AG04450 (cell line): Measurements from ENCODE around the gene SEMA6A. TPM values are rescaled to one million over a fixed set of nuclear protein-coding genes. Genes with fewer than 3 reads are reported as not detected.

Experiments
- CTCF ChIA-PET: fragments of 300-600, 350-600 bp; formaldehyde crosslinking; extraction: SDS; loops from one replicate; lab custom pipeline; 2022; ENCODE audit warnings: antibody characterized with exemption, inconsistent platforms; lab: Charles Lee
- POLR2A ChIA-PET: fragments of 350-600 bp; formaldehyde crosslinking; extraction: SDS; loops from one replicate; lab custom pipeline; 2021; ENCODE audit warnings: antibody characterized with exemption, inconsistent platforms; lab: Yijun Ruan, JAX
- DNase-seq: peaks from one replicate; pipeline ENCODE4 v3.0.0-alpha.2; 2011; ENCODE audit warnings: low read depth, low spot score
- H3K27ac ChIP-seq: one replicate; pipeline ENCODE4 v1.5.1; 2012; ENCODE audit warnings: low read depth, low read length, control low read depth
- H3K27me3 ChIP-seq: one replicate; pipeline ENCODE4 v1.6.0; 2012; ENCODE audit warnings: low read length; ENCODE audit not compliant: control insufficient read depth, insufficient read depth
- H3K4me3 ChIP-seq: 2 replicates; pipeline ENCODE4 v1.5.1; 2011; ENCODE audit warnings: mild to moderate bottlenecking, low read depth, low read length, control low read depth
- H3K9me3 ChIP-seq: 2 replicates; pipeline ENCODE4 v1.5.1; 2012; ENCODE audit warnings: low read length; ENCODE audit not compliant: control insufficient read depth, insufficient read depth
- polyA plus RNA-seq: library from polyadenylated mRNA; depleted of rRNA; stranded (reverse); fragments of >200 nt; gene quantifications from 2 replicates; pipeline ENCODE4 v1.2.3, GENCODE V29; 2011
- TF ChIP-seq, protein P1 (sequence below): IDR thresholded peaks from 2 replicates; pipeline ENCODE4 v1.5.1; 2011; ENCODE audit warnings: low read depth, low read length, control low read depth, inconsistent platforms

SEMA6A gene
- polyA plus RNA-seq, 1 experiment, result 0.17 TPM

DNA sequence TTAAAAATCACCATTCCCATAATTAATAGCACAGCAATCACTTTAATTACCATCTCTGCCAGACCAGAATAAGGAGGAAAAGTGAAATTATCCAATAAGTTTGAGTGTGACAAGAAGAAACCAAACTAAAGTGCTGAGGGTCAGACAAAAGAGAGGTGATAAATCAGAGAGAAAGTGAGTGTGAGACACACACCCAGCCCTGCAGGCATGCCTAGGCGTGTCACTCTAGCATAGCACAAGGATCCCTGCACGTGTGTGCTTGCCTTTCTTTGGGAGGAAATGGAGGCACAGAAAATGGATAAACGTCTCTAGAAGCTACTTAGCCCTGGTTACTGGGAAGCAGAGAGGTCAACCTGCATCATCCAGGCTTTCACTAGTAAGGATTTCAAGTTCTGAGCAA, 56.2 kb downstream of the SEMA6A start:
- ChIA-PET CTCF (no interaction called here), POLR2A (no interaction called here)
- no peak for DNase-seq
- no peak overlapping the region for H3K4me3 ChIP-seq
- no peaks in the 10 kb centered on the region for H3K9me3 ChIP-seq
- no peaks in the 10 kb centered on the region for H3K27me3 ChIP-seq
- no peak overlapping the region for H3K27ac ChIP-seq
- TF ChIP-seq, protein P1, sequence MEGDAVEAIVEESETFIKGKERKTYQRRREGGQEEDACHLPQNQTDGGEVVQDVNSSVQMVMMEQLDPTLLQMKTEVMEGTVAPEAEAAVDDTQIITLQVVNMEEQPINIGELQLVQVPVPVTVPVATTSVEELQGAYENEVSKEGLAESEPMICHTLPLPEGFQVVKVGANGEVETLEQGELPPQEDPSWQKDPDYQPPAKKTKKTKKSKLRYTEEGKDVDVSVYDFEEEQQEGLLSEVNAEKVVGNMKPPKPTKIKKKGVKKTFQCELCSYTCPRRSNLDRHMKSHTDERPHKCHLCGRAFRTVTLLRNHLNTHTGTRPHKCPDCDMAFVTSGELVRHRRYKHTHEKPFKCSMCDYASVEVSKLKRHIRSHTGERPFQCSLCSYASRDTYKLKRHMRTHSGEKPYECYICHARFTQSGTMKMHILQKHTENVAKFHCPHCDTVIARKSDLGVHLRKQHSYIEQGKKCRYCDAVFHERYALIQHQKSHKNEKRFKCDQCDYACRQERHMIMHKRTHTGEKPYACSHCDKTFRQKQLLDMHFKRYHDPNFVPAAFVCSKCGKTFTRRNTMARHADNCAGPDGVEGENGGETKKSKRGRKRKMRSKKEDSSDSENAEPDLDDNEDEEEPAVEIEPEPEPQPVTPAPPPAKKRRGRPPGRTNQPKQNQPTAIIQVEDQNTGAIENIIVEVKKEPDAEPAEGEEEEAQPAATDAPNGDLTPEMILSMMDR, result no peak

DNA sequence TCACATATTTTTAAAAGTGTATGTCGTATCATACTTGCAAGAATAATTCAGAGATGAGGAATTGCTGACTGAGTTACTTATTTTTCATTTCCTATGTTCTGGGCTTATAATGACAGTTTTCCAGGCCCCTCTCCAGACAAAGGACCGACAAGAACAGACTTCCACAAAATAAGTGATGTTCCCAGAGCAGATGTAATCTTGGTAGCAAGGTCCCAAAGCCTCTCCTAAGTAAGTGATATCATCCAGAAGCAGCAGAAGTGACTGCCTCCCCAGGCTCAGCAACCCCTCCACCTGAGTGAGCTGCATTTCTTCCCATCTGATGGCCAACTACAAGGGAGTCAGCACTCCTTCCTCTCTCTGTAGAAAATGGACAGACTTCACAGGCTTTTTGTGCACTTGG, 57.1 kb downstream of the SEMA6A start:
- no peak overlapping the region for H3K4me3 ChIP-seq
- CTCF ChIA-PET, result no interaction called here
- H3K27ac ChIP-seq, result no peak overlapping the region
- H3K27me3 ChIP-seq, result no peaks in the 10 kb centered on the region
- POLR2A ChIA-PET, result no interaction called here
- DNase-seq, result no peak
- H3K9me3 ChIP-seq, result no peaks in the 10 kb centered on the region
- TF ChIP-seq, protein P1, result no peak

DNA sequence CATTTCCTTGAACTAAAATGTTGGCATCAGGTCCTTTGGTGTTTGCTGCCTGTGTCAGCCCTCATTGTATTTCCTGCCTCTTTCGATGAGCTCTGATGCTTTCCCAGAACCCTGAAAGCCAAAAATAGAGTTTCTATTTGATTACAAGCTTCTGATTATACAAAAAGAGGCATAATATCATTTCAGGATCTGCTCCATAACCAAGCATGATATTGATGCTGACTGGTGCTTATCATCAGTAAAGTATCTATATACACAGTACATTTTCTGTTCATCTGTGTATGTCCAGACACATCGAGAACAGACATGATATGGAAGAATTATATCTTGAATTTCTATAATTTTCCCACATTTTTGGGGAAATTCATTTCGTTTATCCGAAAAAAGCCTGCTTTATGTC, 58.6 kb downstream of the SEMA6A start:
- CTCF ChIA-PET, result no interaction called here
- DNase-seq, result no peak
- POLR2A ChIA-PET, result no interaction called here
- Histone ChIP-seq H3K9me3 (no peaks in the 10 kb centered on the region), H3K4me3 (no peak overlapping the region), H3K27me3 (no peaks in the 10 kb centered on the region), H3K27ac (no peak overlapping the region)
- TF ChIP-seq, protein P1, result no peak

DNA sequence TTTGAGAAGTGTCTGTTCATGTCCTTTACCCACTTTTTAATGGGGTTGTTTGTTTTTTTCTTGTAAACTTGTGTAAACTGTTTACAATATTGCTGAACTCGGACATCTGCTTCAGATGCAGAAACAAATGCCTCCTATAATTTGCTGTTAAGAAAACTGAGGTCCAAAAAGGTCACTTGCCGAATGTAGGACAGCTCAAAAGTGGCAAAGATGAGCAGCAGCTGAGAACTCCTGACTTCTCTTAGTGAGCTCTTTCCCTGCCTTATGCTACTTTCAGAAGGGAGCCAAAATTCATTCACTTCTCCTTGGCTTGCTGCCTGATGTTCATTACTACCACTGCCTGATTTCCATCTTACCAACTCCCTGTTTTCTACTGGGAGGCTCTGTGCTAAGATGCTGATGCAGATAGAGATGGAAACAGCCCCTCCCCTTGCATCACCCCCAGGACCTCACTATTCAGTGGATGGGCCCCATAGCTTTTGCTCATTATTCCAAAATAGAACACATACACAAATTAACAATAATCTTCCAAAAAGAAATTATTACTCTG, 60.1 kb downstream of the SEMA6A start:
- ChIA-PET CTCF (no interaction called here), POLR2A (no interaction called here)
- Histone ChIP-seq H3K27me3 (no peaks in the 10 kb centered on the region), H3K4me3 (no peak overlapping the region), H3K27ac (no peak overlapping the region), H3K9me3 (no peaks in the 10 kb centered on the region)
- TF ChIP-seq, protein P1, result no peak
- no peak for DNase-seq

DNA sequence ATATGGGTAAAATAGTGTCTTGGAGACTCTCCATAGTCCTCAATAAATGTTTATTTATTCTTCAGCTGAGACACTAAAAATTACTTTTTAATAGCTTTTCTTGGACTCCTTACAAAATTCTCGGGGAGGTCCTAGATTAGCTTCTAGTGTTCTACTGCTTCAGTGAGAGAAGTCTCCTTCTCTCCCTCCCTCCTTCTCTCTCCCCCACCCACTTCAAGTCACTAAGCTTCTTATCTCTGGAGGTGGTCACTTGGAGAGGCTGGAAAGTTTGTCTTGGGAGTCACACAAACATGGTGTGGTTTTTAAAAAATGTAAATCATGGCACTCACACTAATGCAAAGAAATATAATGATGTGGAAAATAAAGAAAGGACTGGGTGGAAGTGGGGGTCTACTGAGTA, 64.1 kb downstream of the SEMA6A start:
- TF ChIP-seq, protein P1, result no peak
- Histone ChIP-seq H3K9me3 (no peaks in the 10 kb centered on the region), H3K27ac (no peak overlapping the region), H3K27me3 (peaks cover 4% of the 10 kb centered on the region), H3K4me3 (no peak overlapping the region)
- ChIA-PET CTCF (no interaction called here), POLR2A (no interaction called here)
- no peak for DNase-seq
